Nucleus accumbens (tissue), 56 donors: ENCODE measurements around the gene IFT52.

Experiments used
- DNase-seq, 56 donors: peaks; one replicate each; lab custom pipeline; 2025; lab: John Stamatoyannopoulos, UW

IFT52 gene

DNA sequence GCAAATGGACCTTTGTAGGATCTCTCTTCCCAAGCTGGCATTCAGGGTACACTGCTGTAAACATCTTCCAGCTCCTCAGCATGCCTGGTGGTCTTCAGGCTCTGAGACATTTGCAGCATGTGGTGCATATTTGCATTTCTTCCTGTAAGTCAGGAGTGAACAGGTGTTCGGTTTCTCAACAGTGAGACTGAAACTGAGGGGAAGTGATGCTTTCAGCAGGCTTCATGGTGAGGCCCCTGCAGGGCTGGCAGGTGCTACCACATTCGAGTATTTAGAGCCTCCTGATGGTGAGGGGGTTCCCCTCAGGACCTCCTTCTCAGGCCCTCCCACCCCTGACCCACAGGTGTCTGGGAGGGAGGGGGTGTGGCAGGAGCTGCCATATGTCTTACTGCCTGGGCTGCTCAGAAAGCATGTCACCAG, 91.3 kb downstream of the IFT52 start:
- no peak for DNase-seq

- DNase-seq: no peak
Measured at GRCh38 chr20:43682446-43682845, 91.7 kb downstream of the IFT52 start.

- DNase-seq: no peak
Measured at GRCh38 chr20:43686820-43687219, 96.1 kb downstream of the IFT52 start.

DNA sequence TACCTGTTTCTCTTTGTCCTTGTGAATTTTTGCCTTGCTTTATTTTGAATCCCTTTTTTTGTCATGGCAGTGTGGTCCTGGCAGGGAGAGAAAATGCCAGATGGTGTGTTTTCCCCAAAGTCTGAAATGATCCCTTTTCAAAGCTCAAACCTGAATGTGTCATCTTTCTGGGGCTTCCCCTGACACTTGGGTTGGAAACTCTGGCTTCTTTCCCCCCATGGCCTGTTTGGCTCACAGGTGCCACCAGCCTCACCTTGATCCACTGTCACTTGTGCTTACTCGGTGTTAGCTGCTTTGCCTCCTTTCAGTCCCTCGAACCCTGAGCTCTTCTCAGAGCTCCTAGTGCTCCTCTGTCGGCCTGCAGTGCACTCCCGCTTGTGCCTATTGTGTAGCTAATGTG, 98.4 kb downstream of the IFT52 start:
- DNase-seq: no peak

DNA sequence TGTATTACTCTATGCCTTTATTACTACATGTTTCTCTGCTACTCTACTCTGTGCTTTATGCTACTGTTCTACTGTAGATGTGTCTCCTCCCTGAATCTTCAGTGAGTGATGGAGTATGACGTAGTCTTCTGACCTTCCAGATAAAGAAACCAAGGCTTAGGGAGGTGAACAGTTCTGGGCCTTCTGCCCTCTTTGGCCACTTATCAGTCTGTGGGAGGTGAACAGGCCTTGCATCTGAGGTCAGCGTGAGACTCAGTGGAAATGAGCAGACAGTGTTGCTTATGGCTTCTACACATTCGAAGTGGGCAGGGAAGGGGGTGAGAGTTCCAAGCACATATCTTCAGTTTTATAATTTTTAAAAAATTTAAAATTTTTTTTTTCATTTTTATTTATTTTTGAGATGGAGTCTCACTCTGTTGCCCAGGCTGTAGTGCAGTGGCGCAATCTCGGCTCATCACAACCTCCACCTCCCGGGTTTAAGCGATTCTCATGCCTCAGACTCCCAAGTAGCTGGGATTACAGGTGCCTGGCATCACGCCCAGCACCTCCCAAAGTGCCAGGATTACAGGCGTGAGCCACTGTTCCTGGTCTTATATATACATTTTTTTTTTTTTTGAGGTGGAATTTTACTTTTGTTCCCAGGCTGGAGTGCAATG, 100.3 kb downstream of the IFT52 start:
- no peak for DNase-seq

DNA sequence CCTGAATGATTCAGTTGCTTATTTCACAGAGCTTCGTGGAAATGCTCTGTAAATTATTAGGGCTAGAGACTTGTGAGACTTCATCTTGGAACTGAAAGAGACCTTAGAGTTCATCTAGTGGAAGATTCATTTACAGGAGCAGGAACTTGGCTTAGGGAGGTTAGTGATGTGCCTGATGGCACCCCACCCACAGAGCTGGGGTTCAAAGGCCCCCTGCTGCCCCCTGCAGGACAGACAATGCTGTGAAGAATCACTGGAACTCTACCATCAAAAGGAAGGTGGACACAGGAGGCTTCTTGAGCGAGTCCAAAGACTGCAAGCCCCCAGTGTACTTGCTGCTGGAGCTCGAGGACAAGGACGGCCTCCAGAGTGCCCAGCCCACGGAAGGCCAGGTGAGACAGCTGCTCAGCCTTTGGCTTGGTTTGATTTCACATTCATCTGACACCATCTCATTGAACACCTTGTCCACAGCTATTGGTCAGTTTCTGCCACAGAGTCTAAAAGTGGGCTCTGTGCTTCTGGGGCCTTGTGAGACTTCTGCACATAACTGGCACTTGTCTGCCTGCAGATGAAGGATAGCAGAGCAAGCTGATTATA, 101.3 kb downstream of the IFT52 start:
- DNase-seq: peak in 17 of 56 donors; percentile 0 to 57 (median 9)

DNA sequence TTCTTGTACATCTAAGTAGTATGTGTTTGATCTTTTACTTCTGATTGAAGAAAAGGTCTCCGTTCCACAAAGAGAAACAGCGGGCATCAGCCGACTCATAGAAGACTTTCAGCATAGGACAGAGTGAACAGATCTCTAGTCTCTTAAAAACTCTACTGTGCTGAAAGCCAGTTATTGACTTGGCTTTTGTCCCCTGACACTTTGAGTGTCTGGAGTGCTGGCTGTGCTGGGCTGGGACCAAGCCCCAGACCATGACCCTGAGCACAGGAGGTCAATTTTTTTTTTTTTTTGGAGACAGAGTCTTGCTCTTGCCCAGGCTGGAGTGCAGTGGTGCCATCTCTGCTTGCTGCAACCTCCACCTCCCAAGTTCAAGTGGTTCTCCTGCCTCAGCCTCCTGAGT, 104.0 kb downstream of the IFT52 start:
- no peak for DNase-seq

DNA sequence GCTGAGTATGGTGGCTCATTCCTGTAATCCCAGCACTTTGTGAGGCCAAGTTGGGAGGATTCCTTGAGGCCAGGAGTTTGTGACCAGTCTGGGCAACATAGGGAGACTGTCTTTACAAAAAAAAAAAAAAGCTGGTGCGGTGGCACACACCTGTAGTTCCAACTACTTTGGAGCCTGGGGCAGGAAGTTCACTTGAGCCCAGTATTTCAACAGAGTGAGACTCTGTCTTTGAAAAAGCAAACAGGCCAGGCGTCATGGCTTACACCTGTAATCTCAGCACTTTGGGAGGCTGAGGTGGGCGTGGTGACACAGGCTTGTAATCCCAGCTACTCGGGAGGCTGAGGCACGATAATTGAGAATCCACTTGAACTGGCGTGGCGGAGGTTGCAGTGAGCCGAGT, 104.8 kb downstream of the IFT52 start:
- no peak for DNase-seq
